Measurements from ENCODE around the gene MEIKIN.

- TF ChIP-seq EZH2 (IDR thresholded peaks at IDR 0.05; ENCODE audit: low read depth, unreplicated experiment) (no peak), CTCF (conservative IDR thresholded peaks at IDR 0.05; ENCODE audit: low read depth in 2 of 2) (no peak), CREB1 (CRISPR knock-in tag; IDR thresholded peaks at IDR 0.05; ENCODE audit: low read depth) (no peak), EZH2phosphoT487 (IDR thresholded peaks at IDR 0.05; ENCODE audit: unreplicated experiment) (no peak), JUNB (IDR thresholded peaks at IDR 0.05; ENCODE audit: unreplicated experiment) (no peak), POLR2AphosphoS5 (IDR thresholded peaks at IDR 0.05; ENCODE audit: low read depth) (no peak), REST (IDR thresholded peaks at IDR 0.05; ENCODE audit: unreplicated experiment) (no peak), NANOG (IDR thresholded peaks at IDR 0.05; ENCODE audit: borderline replicate concordance) (no peak), STAT1 (IDR thresholded peaks at IDR 0.05; ENCODE audit: unreplicated experiment) (no peak), ZNF462 (CRISPR knock-in tag; IDR thresholded peaks at IDR 0.05) (no peak), ETS1 (IDR thresholded peaks at IDR 0.05) (no peak), ZNF114 (CRISPR knock-in tag; IDR thresholded peaks at IDR 0.05) (no peak)
These were observed 171.7 kb downstream of the MEIKIN start for GRCh38 chr5:131773805-131774204.
